GM19467 (cell line): ENCODE data around the gene ORMDL3.

ENCODE experiments used
- ATAC-seq: cut with Tn5 transposase; IDR thresholded peaks from one replicate; pipeline ENCODE4 v1.9.1; 2021; ENCODE audit warnings: mild to moderate bottlenecking, moderate library complexity; ENCODE audit not compliant: unreplicated experiment

ORMDL3 gene, protein sequence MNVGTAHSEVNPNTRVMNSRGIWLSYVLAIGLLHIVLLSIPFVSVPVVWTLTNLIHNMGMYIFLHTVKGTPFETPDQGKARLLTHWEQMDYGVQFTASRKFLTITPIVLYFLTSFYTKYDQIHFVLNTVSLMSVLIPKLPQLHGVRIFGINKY

GRCh38 chr17:39927101-39927928, at the start of gene ORMDL3, which contains the start of gene LRRC3C:
TSS of gene ORMDL3 (minus strand) at chr17:39927601. CDS start at chr17:39924203, 3,398 bp downstream.
TSS of gene LRRC3C (plus strand) at chr17:39927732. CDS start at chr17:39941524, 13,792 bp downstream.
- peak; percentile 69 for ATAC-seq

DNA sequence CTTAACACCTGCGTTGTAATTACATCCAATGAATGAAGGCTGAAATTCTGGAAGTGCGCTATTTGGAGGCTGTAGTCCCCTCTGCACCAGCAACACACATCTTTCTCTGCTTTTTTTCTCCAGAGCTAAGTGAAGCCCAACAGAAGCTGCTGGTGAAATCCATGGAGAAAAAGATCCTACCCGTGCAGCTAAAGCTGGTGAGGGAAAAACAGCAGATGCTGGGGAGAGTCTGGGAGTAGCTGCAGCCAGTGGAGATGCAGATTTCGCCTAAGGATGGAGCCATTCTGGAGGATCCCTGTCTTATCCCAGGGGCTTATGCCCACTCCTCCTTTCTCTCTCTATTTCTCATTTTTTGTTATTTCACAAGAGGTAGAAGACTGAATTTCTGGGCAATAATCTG, 48.4 kb upstream of the ORMDL3 start:
- no peak for ATAC-seq

DNA sequence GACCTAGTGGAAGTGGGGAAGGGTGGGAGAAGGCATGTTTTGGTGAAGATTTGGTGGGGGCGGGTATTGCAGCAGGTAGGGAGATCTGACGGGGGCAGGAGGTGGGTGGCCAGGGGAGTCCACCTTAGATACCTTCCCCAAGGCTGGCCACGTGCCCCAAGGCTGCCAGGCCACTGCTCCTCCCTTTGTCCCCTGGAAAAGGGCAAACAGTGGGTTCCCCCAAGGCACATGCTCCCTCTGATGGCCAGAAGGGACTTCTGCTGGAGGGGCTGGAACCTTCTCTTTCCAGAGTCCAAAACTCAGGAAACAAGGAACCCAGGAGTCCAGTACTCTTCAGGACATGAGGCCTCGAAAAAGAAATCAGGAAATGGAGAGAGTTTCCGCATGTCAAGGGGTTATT, 47.0 kb upstream of the ORMDL3 start:
- ATAC-seq, result no peak

DNA sequence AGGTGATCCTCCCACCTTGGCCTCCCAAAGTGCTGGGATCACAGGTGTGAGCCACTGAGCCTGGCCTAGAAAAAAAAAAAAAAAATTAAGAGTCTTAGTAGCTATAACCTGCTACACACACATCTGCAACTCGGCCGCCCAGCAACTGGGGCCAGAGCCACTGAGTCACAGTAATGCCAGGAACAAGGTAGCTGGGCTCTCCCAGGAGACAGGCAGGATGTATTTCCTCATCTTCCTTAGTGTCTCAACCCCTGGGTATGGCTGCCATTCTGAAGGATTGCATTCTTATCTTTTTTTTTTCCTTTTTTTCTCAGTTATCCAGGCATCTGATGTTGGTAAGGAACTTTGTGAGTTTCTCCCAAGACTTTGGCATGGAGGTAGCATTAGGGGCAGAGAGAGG, 46.1 kb upstream of the ORMDL3 start:
- ATAC-seq, result no peak

GRCh38 chr17:39972271-39972670, 44.9 kb upstream of the ORMDL3 start:
- no peak for ATAC-seq

DNA sequence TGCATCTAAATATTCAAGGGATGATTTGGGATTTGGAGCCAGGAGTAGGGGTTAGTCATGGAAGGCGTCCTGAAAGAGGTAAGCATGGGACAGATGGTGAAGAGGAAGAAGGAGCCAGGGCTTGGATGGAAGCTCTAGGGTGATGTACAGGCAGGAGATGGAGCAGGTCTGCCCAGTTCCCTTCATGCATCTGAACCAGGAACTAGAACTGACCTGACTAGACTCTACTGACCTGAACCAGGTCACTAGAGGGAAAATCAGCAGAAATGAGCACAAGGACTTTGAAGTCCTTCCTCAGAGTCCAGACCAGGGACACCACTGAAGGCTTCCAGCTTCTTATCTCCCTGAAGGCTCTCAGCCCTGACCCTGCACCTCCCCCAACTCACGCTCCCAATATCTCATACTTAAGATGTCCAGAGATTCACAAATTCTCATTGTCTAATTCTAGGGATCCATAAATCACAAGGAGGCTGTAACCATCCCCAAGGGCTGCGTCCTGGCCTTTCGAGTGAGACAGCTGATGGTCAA, 43.7 kb upstream of the ORMDL3 start:
- no peak for ATAC-seq

DNA sequence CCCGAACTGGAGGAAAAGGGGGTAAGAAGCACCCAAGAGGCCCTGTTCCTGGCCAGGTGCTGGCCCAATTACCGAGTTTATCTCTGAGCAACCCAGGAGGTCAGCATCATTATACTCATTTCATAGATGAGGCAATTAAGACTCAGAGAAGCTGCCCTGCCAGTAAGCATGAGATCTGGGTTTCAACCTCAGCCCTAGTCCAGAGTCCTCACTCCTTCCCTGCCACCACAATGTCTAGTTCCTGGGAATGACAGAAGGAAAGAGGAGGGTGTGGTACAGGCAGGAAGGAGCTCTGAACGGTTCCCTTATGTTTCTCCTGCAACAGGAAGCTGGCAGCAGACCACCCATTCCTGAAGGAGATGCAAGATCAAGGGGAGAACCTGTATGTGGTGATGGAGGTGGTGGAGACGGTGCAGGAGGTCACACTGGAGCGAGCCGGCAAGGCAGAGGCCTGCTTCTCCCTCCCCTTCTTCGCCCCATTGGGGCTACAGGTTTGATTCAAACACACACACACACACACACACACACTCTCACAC, 42.8 kb upstream of the ORMDL3 start:
- ATAC-seq, result no peak

DNA sequence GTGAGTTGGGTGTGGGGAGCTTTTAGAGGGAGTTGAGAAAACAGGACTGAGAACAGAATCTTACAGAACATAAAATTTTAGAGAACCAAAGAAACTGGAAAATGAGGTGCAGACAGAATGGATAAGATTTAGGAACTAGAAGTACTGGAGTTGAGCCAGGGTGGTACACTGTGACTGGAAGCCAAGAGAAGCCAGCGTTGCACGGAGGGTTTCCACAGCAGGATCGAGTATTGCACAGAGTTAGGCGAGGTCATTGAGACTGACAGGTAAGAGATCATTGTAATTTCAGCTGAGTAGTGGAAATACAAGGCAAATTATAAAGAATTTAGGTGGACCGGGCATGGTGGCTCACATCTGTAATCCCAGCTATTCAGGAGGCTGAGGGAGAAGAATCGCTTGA, 42.0 kb upstream of the ORMDL3 start:
- no peak for ATAC-seq

GRCh38 chr17:39968761-39969160, 41.4 kb upstream of the ORMDL3 start:
- no peak for ATAC-seq

DNA sequence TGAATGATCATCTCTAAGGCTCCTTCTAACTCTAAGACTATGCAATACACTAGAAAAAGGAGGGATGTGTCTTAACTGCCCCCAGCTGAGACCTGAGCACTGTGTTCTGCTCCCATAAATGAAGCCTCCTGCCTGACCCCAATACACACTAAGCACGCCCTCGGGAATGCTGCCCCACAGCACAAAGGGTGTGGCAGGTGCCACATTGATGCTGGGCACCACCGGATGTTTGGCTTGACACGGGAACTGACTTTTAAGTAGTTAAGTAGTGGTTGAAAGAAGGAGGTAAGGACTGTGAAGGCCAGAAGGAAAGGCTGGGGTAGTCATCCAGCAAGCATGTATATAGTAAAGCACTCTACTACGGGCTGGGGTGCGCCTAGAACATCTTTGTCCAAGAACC, 39.4 kb upstream of the ORMDL3 start:
- ATAC-seq, result no peak

- no peak for ATAC-seq
These were observed 37.8 kb upstream of the ORMDL3 start for GRCh38 chr17:39965017-39965699.

DNA sequence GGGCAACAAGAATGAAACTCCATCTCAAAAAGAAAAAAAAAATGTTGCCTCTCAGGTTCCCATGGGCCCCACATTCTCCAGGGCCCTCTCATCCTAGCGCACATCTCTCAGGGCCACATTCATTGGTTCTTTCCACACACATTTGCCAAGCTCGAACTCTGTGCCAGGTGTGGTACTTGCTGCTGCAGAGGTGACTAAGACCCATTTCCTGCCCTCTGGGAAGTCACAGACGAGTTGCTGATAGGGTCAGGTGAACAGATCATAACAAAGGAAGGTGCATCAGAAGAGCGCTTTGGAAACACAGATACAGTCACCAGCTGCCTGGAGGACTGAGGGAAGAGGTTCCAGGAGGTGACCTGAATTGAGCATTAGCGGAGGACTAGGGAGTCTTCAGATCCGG, 36.4 kb upstream of the ORMDL3 start:
- ATAC-seq, result no peak

DNA sequence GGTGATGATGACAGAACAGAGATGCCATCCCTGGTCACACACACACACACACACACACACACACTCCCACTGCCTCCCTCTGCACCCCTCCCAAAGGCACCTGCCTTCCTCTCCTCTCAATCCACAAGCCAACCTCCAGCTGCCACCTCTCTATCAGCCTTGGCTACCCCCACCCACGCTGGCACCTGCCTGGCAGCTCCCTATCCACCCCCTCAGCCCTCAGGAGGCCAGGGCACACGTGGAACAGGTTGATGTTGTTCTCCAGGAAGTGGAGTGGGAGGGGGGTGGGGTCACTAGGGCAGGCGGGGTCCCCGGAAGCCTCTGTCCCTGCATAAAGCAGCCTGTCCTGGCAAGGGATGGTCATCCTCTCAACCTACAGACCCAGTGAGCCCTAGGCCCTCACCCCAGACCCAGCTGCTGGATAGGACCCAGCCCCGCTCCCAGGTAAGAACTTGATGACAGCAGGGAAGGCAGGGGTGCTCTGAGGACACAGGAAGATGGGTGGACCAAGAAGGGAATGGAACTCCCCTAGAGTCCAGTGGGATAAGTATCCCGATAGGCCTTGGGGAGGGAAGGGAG, 35.3 kb upstream of the ORMDL3 start, which contains the start of gene GSDMA:
Gene GSDMA (plus strand): TSS at position 363 of the 579 bp plus-strand sequence. CDS start 2,684 bp downstream, outside the sequence.
- ATAC-seq, result no peak

GRCh38 chr17:39960524-39961041, 33.2 kb upstream of the ORMDL3 start:
- no peak for ATAC-seq

GRCh38 chr17:39955726-39956225, 28.4 kb upstream of the ORMDL3 start:
- no peak for ATAC-seq

DNA sequence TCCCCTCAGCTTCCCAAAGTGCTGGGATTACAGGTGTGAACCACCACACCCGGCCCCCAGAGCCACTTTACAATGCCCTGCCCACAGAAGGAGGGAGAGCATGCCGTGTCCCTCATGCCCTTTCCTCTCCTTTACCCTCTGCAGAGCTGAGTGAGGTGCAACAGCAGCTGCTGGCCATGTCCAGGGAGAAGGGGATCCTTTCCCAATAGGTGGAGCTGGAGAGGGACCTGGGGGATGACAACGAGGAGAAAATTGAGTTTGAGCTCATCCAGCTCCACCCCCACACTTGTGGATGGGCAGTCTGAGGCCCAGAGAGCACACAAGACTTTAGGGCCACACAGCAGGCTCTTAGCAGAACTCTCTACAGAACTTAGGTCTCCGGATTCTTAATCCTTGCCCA, 27.5 kb upstream of the ORMDL3 start:
- no peak for ATAC-seq

DNA sequence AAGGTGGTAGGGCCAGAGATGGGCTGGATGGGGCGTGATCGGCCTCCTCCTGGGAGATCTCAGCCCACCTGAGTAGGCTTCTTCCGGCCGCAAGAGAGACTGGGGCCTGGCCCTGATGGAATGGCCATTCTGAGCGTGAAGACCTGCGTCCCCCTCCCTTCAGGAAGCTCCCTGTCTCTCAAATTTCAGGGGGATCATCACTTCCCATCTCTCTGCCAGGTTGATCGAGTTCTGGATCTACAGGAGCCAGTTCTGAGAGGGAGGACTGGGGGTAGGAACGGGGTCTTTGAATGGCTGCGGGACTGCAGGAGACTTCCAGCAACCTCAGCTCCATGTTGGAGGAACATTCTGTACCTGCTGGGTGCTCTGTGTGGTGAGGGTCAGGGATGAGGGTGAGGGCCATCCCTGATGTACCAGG, 26.1 kb upstream of the ORMDL3 start:
- no peak for ATAC-seq

DNA sequence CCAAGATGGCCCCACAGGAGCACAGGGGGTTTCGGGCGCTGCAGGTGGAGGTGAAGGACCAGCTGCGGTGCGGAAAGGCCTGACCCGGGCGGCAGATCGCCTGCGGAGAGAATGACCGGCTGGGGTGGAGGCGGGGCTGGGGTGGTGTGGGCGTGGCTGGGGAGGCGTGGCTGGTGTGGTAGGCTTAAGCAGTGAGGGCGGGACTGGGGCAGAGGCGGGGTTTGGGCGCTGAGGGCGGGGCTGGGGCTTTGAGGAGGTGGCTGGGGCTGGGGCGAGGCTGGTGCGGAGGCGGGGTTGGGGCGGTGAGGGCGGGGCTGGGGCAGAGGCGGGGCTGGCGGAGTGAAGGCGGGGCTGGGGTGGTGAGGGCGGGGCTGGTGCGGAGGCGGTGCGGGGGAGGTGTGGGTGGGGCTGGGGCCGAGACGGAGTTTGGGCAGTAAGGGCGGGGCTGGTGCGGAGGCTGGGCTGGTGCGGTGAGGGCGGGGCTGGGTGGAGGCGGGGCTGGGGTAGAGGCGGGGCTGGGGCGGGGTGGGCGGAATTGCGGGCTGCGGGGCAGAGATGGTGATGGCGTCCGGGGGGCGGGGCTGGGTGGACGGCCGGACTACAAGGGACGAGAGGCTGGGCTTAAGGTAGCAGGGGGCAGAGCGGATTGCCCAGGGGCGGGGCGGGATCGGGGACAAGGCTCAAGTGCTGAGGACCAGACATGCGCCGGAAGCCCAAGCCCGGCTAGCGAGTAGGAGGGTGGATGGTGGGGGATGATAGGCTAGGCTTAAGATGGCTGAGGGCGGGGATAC, 25.5 kb upstream of the ORMDL3 start:
- ATAC-seq, result peak; percentile 61

DNA sequence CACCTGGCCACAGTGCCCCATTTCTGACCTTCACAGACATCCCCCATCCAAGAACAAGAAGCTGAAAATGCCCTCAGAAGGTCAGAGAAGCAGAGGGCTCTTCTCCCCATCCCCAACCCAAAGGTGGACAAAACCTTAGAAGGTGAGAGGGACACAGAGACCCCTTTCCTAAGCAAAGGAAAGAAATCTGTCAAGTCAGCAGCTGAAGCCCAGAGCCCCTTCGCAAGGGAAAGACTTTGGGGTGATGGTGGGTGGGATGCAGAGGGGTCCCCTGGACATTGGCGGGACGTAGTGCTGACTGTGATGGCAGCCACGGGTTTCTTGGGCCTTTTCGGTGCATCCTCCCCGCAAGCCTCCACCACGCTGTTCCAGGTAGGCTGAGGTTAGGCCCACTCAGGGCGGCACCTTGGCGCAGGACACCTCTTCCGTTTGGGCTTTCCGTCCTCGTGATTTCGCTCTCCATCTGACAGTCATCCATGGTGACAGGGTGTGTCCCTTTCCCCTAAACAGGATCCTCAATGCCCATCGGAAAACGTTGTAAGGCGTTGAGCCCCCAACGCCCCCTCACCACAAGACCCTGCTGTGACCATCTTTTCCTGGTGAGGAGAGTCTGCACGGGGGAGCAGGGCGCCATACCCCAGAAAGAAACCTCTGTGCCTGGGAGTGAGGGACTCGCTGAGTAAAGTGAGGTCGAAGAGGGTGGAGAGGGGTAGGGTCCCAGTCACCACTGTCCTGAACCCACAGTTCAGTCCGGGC, 24.7 kb upstream of the ORMDL3 start:
- ATAC-seq, result no peak
